ENCODE measurements around the gene NUCKS1. TPM values are rescaled to one million over a fixed set of nuclear protein-coding genes. Genes with fewer than 3 reads are reported as not detected.

NUCKS1 gene
- total RNA-seq, 1 donor from 2014 or later: 42.1 TPM

DNA sequence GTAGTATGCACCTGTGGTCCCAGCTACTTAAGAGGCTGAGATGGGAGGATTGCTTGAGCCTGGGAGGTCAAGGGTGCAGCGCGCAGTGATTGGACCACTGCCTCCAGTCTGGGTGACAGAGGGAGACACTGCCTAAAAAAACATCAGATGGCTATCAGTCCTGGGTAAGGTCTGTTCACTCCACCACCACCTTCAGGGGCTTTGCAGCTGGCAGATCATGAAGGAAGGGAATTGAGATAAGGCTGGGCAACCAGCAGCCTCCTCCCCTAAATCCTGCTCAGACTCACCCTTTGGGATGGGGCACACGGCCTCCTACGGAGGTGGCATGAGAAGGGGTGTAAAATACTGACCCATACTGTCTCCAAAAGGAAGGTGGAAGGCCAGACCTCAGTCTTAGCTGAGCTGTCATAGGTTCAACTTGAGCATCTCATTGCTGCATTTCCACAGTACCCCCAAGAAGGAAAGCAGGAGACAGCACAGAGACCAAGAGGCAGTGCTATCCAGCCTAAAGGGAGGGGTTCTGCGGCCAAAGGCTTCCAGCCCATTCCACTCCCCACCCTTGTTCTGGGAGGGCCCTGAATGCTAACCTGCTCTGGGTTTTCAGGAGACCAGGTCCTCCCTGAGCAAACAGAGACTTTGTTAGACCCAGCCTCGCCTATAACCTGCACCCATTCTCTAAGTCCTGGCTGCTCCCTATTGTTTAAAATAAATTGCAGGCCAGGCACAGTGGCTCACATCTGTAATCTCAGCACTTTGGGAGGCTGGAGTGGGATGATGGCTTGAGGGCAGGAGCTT, 83.4 kb downstream of the NUCKS1 start:
- Histone ChIP-seq H3K27ac (no peak overlapping the region), H3K4me1 (peaks cover 0 to 5% of the 10 kb centered on the region in 2 donors), H3K9me3 (no peaks in the 10 kb centered on the region), H3K27me3 (no peaks in the 10 kb centered on the region), H3K4me3 (no peak overlapping the region), H3K36me3 (peaks cover 3 to 7% of the 10 kb centered on the region in 2 donors)
- intact Hi-C loops (cut with DNase I): no loop called here
- no peak for DNase-seq (ENCODE audit: low spot score in 2 of 2)
- TF ChIP-seq CTCF (IDR thresholded peaks at IDR 0.05): no peak

DNA sequence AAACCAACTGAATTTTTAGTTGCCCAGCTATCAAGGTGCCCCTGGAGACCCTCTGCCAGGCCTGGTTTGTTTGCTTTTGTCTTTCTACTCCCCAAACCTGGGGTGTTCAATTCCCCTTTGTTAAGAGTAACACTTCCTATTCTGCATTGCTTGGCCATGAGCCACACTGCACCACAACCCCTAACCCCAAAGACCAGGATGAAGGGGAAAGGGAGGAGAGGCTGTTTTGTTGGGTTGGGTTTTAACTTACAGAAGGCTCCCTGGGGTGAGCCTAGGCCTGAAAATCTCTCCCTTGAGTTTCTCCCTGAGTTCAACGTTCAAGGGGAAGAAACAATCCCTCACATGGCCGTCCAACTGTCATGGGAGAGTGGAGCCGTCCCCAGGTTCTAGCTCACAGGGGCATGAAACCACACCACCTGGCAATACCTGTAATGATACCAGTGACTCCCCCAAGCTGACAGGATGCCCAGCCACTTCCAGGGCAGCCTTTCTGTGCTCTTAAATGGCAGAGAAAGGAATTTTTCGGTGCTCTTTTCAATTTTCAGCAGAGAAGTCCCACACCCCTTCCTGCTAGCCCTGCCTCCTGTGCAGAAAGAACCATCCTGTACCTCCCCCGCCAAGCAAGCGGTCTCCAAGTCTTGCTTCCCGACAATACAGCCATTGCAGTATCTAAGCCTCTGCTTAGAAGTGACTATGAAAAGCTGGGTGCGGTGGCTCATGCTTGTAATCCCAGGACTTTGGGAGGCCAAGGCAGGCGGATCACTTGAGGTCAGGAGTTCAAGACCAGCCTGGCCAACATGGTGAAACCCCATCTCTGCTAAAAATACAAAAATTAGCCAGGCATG, 84.6 kb downstream of the NUCKS1 start:
- intact Hi-C loops (cut with DNase I): no loop called here
- H3K27ac ChIP-seq: no peak overlapping the region
- no peaks in the 10 kb centered on the region for H3K27me3 ChIP-seq
- peaks cover 0 to 5% of the 10 kb centered on the region in 2 donors for H3K4me1 ChIP-seq
- H3K9me3 ChIP-seq: no peaks in the 10 kb centered on the region
- peaks cover 3 to 7% of the 10 kb centered on the region in 2 donors for H3K36me3 ChIP-seq
- H3K4me3 ChIP-seq: no peak overlapping the region
- no peak for DNase-seq (ENCODE audit: low spot score in 2 of 2)
- TF ChIP-seq CTCF (IDR thresholded peaks at IDR 0.05): no peak

DNA sequence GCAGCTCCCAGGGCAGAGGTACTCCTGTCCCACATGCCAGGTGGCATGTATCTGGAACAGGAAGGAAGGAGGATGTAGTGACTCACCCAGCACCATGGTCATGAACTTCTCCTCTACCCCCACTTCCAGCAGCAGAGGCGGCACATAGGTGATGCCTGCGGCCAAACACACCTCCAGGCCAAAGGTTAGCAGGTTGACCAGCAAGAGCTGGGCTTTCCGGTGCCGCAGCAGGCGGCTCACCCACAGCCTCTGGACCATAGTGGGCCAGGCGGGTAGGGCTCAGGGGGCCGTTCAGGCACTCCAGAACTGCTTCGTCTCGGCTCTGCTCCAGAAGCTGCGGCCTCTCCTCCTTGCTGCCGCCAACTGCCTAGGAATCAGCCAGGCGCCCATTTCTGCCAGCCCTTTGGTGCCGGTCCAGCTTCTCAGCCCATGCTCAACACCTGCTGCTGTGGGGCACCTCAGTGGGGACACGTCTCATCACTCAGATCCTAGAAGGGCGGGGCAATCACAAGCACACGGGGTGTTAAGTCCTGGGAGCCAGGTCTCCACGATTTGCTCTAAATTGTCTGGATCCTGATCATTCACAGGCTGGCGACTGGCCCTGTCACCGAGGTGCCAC, 85.5 kb downstream of the NUCKS1 start:
- intact Hi-C loops (cut with DNase I): no loop called here

GRCh38 chr1:205663286-205663936, 86.6 kb downstream of the NUCKS1 start:
- intact Hi-C loops (cut with DNase I): no loop called here
- peaks cover 2 to 4% of the 10 kb centered on the region in 2 donors for H3K4me1 ChIP-seq
- no peak overlapping the region for H3K4me3 ChIP-seq
- H3K27me3 ChIP-seq: no peaks in the 10 kb centered on the region
- peaks cover 3 to 7% of the 10 kb centered on the region in 2 donors for H3K36me3 ChIP-seq
- H3K27ac ChIP-seq: no peak overlapping the region
- no peak for DNase-seq (ENCODE audit: low spot score in 2 of 2)
- no peaks in the 10 kb centered on the region for H3K9me3 ChIP-seq
- no peak for TF ChIP-seq CTCF (IDR thresholded peaks at IDR 0.05)

More for the DNA sequence above, 85.5 kb downstream of the NUCKS1 start:
- Histone ChIP-seq H3K27ac (no peak overlapping the region), H3K36me3 (peaks cover 3 to 7% of the 10 kb centered on the region in 2 donors), H3K9me3 (no peaks in the 10 kb centered on the region), H3K4me1 (peaks cover 0 to 4% of the 10 kb centered on the region in 2 donors), H3K4me3 (no peak overlapping the region), H3K27me3 (no peaks in the 10 kb centered on the region)
- no peak for DNase-seq (ENCODE audit: low spot score in 2 of 2)
- no peak for TF ChIP-seq CTCF (IDR thresholded peaks at IDR 0.05)

Other genes starting within 250 kb of the NUCKS1 start
- 70.0 TPM for gene CDK18, start 245.5 kb downstream of the NUCKS1 start, total RNA-seq
- 23.7 TPM for gene ELK4, start 118.2 kb downstream of the NUCKS1 start, total RNA-seq
- 3.4 TPM for gene SLC45A3, start 69.7 kb downstream of the NUCKS1 start, total RNA-seq
- 18.0 TPM for gene RAB29, start 25.3 kb upstream of the NUCKS1 start, total RNA-seq
- 28.8 TPM for gene SLC41A1, start 63.0 kb upstream of the NUCKS1 start, total RNA-seq
- not detected for gene PM20D1, start 100.0 kb upstream of the NUCKS1 start, total RNA-seq
- not detected for gene SLC26A9, start 193.3 kb upstream of the NUCKS1 start, total RNA-seq